ENCODE measurements around the gene NETO2.

NETO2 gene

GRCh38 chr16:47069841-47070584 lies 73.7 kb downstream of the NETO2 start:
- no peak overlapping the region for H3K27ac ChIP-seq
- TF ChIP-seq CTCF (conservative IDR thresholded peaks at IDR 0.05) = no peak
- no peak for TF ChIP-seq ZFX (IDR thresholded peaks at IDR 0.05)

- H3K27ac ChIP-seq = no peak overlapping the region
- TF ChIP-seq CTCF (conservative IDR thresholded peaks at IDR 0.05) = no peak
- TF ChIP-seq ZFX (IDR thresholded peaks at IDR 0.05) = no peak
These were observed 74.4 kb downstream of the NETO2 start for GRCh38 chr16:47069313-47069712.

GRCh38 chr16:47067203-47067602 lies 76.5 kb downstream of the NETO2 start:
- no peak for TF ChIP-seq ZFX (IDR thresholded peaks at IDR 0.05)
- no peak for TF ChIP-seq CTCF (conservative IDR thresholded peaks at IDR 0.05)
- H3K27ac ChIP-seq = no peak overlapping the region

GRCh38 chr16:47065766-47066688 lies 77.7 kb downstream of the NETO2 start:
- TF ChIP-seq CTCF (conservative IDR thresholded peaks at IDR 0.05) = no peak
- TF ChIP-seq ZFX (IDR thresholded peaks at IDR 0.05) = no peak
- H3K27ac ChIP-seq = no peak overlapping the region

- TF ChIP-seq CTCF (conservative IDR thresholded peaks at IDR 0.05) (no peak; the same call in 1 of the 2 replicates), ZFX (IDR thresholded peaks at IDR 0.05) (no peak)
- H3K27ac ChIP-seq = no peak overlapping the region
These were observed 79.0 kb downstream of the NETO2 start for GRCh38 chr16:47064775-47065174.

GRCh38 chr16:47063011-47063724 lies 80.6 kb downstream of the NETO2 start:
- TF ChIP-seq CTCF (conservative IDR thresholded peaks at IDR 0.05) = no peak
- TF ChIP-seq ZFX (IDR thresholded peaks at IDR 0.05) = no peak
- no peak overlapping the region for H3K27ac ChIP-seq
